ENCODE data around the gene HELZ2. TPM values are rescaled to one million over a fixed set of nuclear protein-coding genes. Genes with fewer than 3 reads are reported as not detected.
A peak's percentile ranks its signal among the peaks of the same experiment; 100 is the strongest.

Gene HELZ2
- polyA plus RNA-seq, 6 donors from 2014 or later = 2.5 to 11.6 (median 9.3) TPM

DNA sequence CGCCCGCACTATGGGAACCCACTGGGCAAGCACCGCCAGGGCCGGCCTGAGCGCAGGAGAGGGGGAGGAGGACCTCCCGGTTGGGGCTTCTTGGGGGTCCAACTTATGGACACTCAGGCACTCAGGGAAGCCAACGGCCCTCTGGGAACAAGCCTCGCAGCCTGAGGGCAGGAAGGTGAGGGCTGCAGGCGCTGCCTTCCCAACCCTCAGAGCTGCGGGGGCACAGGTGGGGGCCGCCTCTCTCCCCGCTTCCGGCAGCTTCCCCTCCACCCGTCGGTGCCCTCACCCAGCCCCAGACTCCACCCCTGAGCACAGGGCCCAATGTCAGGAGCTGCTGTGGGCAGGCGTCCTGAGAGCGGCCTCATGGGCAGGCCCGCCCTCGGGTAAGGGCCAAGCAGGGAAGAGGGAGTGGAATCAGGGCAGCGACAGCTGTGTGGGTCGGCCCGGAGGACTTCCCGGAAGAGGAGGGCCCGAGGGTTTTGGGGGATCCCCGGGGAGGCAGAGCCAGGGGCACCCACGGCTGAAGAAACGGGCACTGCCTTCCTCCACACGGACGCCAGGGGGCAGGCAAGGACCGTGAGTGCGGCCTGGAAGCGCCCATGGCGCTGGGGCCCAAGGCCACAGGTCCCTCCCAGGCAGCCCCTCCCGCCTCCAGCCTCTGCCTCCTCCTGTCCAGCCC is 36.4 kb downstream of the HELZ2 start:
- peak; percentile 94 for DNase-seq
- H3K9me3 Mint-ChIP-seq = no peaks in the 10 kb centered on the region
- peaks cover 10 to 29% (median 16%) of the 10 kb centered on the region in 3 donors for H3K4me1 Mint-ChIP-seq
- H3K27ac Mint-ChIP-seq = peak overlapping the region; percentile 72 to 94 (median 86)
- H3K4me3 Mint-ChIP-seq = peak overlapping the region; percentile 76 to 87 (median 81)
- no peaks in the 10 kb centered on the region for H3K27me3 Mint-ChIP-seq
- no peaks in the 10 kb centered on the region for H3K36me3 Mint-ChIP-seq
- ATAC-seq (ENCODE audit: low read depth in 2 of 2) = peak; percentile 84 to 88

DNA sequence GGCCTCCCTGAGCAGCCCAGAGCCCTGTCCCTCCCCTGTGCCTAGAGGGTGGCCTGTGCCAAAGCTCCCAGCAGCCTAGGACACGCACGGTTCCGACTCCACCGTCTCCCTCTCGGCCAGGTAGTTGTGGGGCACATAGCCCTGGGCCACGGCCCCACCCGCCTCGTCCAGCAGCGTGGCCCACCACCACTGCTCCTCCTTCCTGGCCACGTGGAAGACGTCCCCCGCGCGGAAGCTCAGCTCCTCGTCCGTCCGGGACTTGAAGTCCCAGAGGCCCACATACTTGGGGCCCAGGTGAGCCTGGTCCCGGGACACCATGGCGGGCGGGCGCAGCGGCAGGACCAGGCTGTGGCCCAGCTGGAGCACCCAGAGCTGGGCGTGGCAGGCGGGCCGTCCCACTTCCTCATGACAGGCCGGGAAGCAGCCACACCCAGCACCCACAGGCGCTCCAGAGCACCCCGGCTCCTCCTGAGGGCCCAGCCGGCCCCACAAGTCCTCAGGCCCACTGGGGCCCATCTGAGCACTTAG is 37.0 kb downstream of the HELZ2 start, which contains the start of gene PTK6:
Gene PTK6 (minus strand): TSS at position 380 of the 528 bp plus-strand sequence. CDS start 62 bp downstream, at position 318.
- peaks cover 0 to 3% (median 0%) of the 10 kb centered on the region in 3 donors for H3K27me3 Mint-ChIP-seq
- peak; percentile 4 for ATAC-seq (ENCODE audit: low read depth in 2 of 2)

DNA sequence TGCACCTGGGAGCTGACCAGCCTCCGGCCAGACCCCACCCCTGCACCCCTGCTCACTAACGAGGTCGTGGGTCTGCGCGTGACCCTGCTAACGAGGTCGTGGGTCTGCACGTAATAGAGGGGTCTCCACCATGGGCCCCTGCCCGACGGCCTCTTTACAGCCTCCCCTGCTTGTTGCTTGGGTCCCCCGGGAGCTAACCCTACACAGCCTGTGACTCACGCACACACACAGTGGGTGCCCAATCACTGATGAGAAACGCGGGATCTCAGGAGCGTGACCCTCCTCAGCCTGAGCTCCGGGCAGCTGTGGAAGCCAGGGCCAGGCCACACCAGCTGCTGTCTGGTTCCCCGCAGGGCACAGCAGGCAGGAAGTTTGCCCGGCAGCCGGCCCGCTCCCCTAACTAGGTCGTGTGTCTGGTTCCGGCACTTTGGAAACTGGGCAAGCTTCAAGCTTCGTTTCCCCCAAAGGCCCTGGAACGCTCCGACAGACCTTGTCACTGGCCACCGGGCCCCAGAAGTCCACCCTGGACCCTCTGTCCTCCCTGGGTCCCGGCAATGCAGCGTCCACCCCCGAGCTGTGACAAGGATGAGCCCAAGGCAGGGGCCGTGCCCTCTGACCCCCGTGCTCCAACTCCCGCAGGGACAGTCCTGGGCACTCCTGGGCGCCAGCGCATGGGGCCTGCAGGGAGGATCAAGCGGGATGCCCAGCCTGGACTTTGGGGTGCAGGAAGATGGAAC is 37.6 kb downstream of the HELZ2 start:
- no peaks in the 10 kb centered on the region for H3K36me3 Mint-ChIP-seq
- H3K9me3 Mint-ChIP-seq = peaks cover 0 to 2% (median 0%) of the 10 kb centered on the region in 7 donors
- peak overlapping the region in 5 of 8 donors; percentile 21 to 79 (median 47) for H3K4me3 Mint-ChIP-seq

More for the DNA sequence above, 37.0 kb downstream of the HELZ2 start, which contains the start of gene PTK6:
- Mint-ChIP-seq H3K9me3 (peaks cover 0 to 1% (median 0%) of the 10 kb centered on the region in 7 donors), H3K27ac (peak within 1 kb of the TSS; percentile 72 to 94 (median 86)), H3K4me1 (peaks cover 9 to 26% (median 18%) of the 10 kb centered on the region in 3 donors), H3K36me3 (no peaks in the 10 kb centered on the region), H3K4me3 (peak within 1 kb of the TSS; percentile 76 to 87 (median 81))
- no peak for DNase-seq

DNA sequence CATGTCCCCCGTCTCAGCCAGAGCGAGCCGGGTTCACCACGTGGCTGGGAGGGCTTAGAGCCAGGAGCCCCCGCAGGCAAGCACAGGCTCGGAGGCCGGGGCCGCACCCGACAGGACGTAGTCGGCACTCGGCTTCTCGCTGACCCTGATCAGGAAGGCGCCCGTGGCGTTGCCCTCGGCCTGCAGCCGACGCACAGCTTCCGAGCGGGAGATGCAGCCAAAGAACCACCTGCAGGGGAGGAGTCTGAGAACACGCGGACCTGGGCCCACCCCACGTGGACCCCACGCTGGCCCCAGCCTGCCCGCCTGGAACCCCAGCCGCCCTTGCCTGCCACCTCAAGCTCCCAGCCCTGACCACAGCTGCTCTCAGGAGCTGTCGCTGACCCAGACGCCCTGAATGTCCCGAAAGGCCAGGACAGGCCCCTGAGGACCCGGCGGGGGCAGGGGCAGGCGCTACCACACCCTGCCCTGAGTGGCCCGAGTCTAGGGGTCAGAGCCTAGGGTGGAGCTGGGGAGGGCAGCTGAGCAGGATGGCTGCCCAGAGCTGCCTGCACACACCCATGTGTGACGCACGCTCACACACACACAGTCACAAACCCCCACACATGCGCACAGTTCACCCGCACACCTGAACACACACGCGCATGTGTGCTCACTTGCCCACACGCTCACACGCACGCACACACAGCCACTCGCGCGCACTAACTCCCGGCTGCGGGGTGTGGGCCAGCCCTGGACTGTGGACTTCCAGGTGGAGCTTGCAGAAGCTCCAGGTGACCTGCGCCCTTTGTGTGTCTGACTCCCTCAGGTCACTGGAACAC is 39.0 kb downstream of the HELZ2 start:
- Mint-ChIP-seq H3K4me3 (no peak overlapping the region), H3K27me3 (peaks cover 0 to 7% (median 0%) of the 10 kb centered on the region in 3 donors), H3K9me3 (peaks cover 0 to 2% (median 0%) of the 10 kb centered on the region in 7 donors), H3K4me1 (peaks cover 9 to 26% (median 21%) of the 10 kb centered on the region in 3 donors), H3K27ac (no peak overlapping the region), H3K36me3 (no peaks in the 10 kb centered on the region)
- no peak for ATAC-seq (ENCODE audit: low read depth in 2 of 2)
- DNase-seq = no peak

More for the DNA sequence above, 37.6 kb downstream of the HELZ2 start:
- H3K27me3 Mint-ChIP-seq = peaks cover 0 to 7% (median 0%) of the 10 kb centered on the region in 3 donors
- peaks cover 9 to 26% (median 21%) of the 10 kb centered on the region in 3 donors for H3K4me1 Mint-ChIP-seq
- no peak for ATAC-seq (ENCODE audit: low read depth in 2 of 2)
- no peak for DNase-seq
- peak overlapping the region in 1 of 6 donors; percentile 89 for H3K27ac Mint-ChIP-seq

DNA sequence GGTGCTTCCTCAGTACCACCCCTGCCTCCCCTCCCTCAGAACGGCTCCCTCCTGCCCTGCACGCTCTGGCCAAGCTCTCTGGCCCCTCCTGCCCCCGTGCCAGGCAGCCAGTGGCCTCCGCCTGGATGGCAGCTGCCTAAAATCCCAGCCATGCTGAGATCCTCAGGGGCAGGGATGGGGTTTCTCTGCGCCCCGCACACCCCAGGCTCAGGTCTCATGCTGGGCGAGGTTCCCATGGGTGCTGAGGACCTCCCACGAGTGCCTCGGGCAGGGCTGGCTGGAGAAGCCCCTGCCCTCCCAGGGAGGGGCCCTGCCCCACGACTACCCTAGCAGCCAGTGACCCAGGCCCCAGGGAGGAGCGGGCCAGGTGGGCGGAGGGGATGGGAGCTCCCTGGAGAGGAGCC is 39.6 kb downstream of the HELZ2 start:
- Mint-ChIP-seq H3K27me3 (peaks cover 0 to 7% (median 0%) of the 10 kb centered on the region in 3 donors), H3K4me1 (peaks cover 9 to 26% (median 21%) of the 10 kb centered on the region in 3 donors), H3K4me3 (peak overlapping the region in 2 of 8 donors; percentile 22 to 63), H3K27ac (no peak overlapping the region), H3K9me3 (peaks cover 0 to 2% (median 0%) of the 10 kb centered on the region in 7 donors), H3K36me3 (no peaks in the 10 kb centered on the region)
- no peak for DNase-seq
- no peak for ATAC-seq (ENCODE audit: low read depth in 2 of 2)

DNA sequence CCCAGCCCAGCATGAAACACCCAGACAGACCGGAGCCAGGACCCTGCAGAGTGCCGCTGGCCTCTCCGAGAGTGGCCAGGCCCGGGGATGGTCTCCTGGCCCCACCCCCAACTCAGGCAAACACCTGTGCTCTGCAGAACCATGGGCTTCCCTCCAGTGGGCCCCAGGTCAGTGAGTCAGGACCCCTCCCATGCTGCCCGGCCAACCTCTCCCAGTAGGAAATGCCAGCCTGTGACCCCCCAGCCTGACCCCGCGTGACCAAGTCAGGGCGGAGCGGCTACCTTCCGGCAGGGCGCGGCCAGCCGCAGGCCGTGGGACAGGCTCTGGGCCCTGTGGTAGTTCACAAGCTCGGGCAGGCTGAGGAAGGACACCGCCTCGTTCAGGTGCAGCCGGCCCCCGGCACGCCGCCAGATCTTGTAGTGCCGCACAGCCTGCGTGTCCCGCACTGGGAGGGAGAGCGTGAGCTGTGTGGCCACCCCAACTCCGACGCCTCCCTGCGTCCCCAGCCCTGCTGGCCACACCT is 40.1 kb downstream of the HELZ2 start:
- H3K9me3 Mint-ChIP-seq = peaks cover 0 to 2% (median 0%) of the 10 kb centered on the region in 7 donors
- peaks cover 9 to 21% (median 21%) of the 10 kb centered on the region in 3 donors for H3K4me1 Mint-ChIP-seq
- peak overlapping the region in 1 of 6 donors; percentile 51 for H3K27ac Mint-ChIP-seq
- H3K4me3 Mint-ChIP-seq = peak overlapping the region in 1 of 8 donors; percentile 63
- H3K27me3 Mint-ChIP-seq = peaks cover 0 to 7% (median 0%) of the 10 kb centered on the region in 3 donors
- no peak for ATAC-seq (ENCODE audit: low read depth in 2 of 2)
- no peak for DNase-seq
- no peaks in the 10 kb centered on the region for H3K36me3 Mint-ChIP-seq

DNA sequence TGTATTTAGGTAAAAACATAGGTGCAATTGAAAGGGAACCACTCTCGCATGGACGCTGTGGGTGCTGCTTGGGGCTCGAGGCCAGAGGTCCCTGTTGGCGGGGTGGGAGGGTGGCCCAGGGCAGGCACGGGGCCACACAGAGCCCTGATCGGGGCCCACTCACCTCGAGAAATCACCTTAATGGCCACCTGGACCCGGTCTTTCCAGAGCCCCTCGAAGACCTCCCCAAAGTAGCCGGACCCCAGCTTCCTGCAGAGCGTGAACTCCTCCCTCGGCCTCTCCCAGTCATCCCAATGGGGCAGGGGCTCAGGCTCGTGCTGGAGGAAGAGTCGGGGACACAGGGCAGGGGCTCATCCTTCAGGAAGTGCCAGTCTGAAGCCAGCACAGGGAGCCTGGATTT is 40.7 kb downstream of the HELZ2 start:
- Mint-ChIP-seq H3K4me1 (peaks cover 9 to 21% (median 20%) of the 10 kb centered on the region in 3 donors), H3K36me3 (no peaks in the 10 kb centered on the region), H3K9me3 (peaks cover 0 to 2% (median 0%) of the 10 kb centered on the region in 7 donors), H3K4me3 (no peak overlapping the region), H3K27me3 (peaks cover 0 to 7% (median 0%) of the 10 kb centered on the region in 3 donors), H3K27ac (peak overlapping the region in 2 of 6 donors; percentile 22 to 79)
- DNase-seq = no peak
- no peak for ATAC-seq (ENCODE audit: low read depth in 2 of 2)

DNA sequence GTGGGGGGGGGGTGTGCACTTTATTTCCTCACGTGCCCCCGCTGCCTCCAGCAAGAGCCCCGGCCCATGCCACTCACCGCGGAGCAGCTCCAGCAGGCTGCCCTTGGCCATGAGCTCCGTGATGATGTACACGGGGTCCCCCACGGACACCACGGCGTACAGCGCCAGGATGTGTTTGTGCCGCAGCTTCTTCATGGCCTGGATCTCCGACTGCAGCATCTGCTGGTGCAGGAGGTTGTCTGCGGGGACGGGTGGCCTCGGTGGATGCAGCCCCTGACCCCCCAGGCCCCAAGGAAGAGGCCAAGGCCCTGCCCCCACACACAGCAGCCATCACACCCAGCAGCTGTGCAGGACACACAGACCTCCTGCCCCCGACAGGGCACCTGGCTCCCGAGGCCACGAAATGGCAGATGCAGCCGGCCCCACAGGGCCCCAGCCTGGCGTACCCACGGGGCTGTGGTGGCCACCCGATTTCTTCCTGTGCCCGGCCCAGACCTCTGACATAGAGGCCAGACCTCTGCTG is 41.5 kb downstream of the HELZ2 start:
- peaks cover 7 to 18% (median 14%) of the 10 kb centered on the region in 3 donors for H3K4me1 Mint-ChIP-seq
- DNase-seq = no peak
- H3K27me3 Mint-ChIP-seq = peaks cover 0 to 7% (median 0%) of the 10 kb centered on the region in 3 donors
- H3K4me3 Mint-ChIP-seq = peak overlapping the region in 1 of 8 donors; percentile 2
- H3K9me3 Mint-ChIP-seq = peaks cover 0 to 2% (median 0%) of the 10 kb centered on the region in 7 donors
- ATAC-seq (ENCODE audit: low read depth in 2 of 2) = no peak
- no peaks in the 10 kb centered on the region for H3K36me3 Mint-ChIP-seq
- peak overlapping the region in 3 of 6 donors; percentile 9 to 39 (median 32) for H3K27ac Mint-ChIP-seq

DNA sequence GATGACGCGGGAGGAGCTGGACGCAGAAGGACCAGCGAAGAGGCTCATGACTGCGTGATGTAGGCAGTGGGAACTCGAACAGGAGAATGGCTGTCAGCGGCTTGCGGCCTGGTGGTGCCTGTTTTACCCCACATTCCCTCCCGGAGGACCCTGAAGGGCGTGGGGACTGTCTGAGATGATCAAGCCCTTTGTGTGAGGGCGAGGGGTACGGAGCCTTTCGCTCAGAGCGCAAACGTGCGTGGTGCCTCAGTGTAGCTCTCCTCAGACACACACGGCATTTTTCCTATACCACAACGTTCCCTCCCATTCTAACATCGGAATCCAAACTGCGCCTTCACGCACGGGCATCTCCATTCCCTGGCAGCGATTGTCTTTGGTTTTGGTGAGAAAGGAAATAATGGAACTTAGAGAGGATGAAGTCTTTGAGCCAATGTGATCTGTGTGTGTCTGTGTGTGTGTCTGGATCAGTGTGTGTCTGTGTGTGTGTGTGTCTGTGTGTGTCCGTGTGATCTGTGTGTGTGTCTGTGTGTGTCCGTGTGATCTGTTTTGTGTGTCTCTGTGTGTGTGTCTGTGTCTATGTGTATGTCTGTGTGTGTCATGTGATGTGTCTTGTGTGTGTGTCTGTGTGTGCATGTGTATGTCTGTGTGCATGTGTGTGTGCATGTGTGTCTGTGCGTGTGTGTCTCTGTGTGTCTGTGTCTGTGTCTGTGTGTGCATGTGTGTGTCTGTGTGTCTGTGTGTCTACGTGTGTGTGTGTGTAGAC is 42.2 kb downstream of the HELZ2 start:
- peaks cover 0 to 7% (median 0%) of the 10 kb centered on the region in 3 donors for H3K27me3 Mint-ChIP-seq
- H3K27ac Mint-ChIP-seq = peak overlapping the region in 4 of 6 donors; percentile 2 to 92 (median 33)
- ATAC-seq (ENCODE audit: low read depth in 2 of 2) = no peak
- DNase-seq = no peak
- no peaks in the 10 kb centered on the region for H3K36me3 Mint-ChIP-seq
- H3K4me1 Mint-ChIP-seq = peaks cover 10 to 17% (median 13%) of the 10 kb centered on the region in 3 donors
- H3K4me3 Mint-ChIP-seq = peak overlapping the region in 1 of 8 donors; percentile 2
- peaks cover 0 to 2% (median 0%) of the 10 kb centered on the region in 7 donors for H3K9me3 Mint-ChIP-seq

DNA sequence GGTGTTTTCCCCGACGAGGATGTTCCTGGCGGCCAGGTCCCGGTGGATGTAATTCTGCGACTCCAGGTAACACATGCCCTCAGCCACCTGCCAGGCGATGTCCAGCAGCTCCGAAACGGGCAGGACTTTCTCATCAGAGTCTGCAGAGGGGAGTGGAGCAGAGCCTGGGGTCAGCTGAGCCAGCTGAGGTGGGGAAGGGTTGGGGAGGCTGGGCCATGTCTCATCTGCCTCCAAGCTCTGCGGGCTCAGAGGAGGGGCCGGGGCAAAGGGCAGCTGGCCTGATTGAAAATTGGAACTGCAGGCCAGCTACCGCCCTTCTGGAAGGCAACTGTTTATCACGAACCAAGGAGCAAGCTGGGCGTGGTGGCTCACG is 43.3 kb downstream of the HELZ2 start:
- Mint-ChIP-seq H3K36me3 (no peaks in the 10 kb centered on the region), H3K4me3 (no peak overlapping the region), H3K27ac (peak overlapping the region in 1 of 6 donors; percentile 28), H3K27me3 (peaks cover 0 to 7% (median 0%) of the 10 kb centered on the region in 3 donors), H3K4me1 (peaks cover 9 to 15% (median 13%) of the 10 kb centered on the region in 3 donors), H3K9me3 (peaks cover 0 to 2% (median 0%) of the 10 kb centered on the region in 7 donors)
- DNase-seq = no peak
- ATAC-seq (ENCODE audit: low read depth in 2 of 2) = no peak

DNA sequence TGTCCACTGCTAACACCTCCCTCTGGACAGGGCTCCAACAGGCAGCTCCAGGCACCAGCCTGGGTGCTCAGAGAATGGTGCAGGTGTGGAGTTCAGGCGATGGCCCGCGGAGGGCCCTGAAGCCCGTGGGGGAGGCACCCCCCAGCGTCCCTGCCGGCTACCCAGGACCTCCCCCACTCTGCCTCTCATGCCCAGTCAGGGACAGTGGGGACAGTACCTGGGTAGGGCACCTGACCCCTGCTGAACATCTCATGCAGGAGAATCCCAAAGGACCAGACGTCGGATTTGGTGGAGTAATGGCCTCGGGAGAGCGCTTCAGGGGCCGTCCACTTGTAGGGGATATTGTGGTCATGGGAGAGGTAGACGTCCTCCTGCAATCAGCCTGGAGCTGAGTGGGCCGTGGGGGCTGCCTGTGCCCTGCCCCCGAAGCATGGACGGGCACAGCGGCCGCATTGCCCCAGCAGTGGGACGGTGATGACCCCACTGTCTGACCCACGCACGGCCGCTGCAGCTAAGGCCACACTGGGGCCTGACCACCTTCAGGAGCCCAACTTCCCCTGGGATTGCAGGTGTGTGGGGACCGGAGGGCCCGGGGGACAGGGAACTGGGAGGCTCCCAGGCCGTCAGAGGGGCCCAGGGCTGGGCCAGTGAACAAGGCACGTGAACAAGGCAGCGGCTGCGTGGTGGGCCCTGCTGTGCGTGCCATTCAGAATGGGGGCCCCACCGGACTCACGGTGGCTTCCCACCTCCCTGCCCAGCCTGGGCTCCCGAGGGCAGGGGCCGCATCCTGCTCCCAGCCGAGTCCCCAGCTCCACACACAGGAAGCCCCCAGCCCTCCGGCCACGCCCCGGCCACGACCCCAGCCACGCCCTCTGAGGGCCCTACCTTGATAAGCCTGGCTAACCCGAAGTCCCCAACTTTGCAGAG is 43.9 kb downstream of the HELZ2 start:
- H3K9me3 Mint-ChIP-seq = peaks cover 0 to 2% (median 0%) of the 10 kb centered on the region in 7 donors
- no peak overlapping the region for H3K4me3 Mint-ChIP-seq
- DNase-seq (no peak), ATAC-seq (ENCODE audit: low read depth in 2 of 2) (no peak)
- no peak overlapping the region for H3K27ac Mint-ChIP-seq
- H3K4me1 Mint-ChIP-seq = peaks cover 9 to 21% (median 19%) of the 10 kb centered on the region in 3 donors
- H3K27me3 Mint-ChIP-seq = peaks cover 0 to 7% (median 0%) of the 10 kb centered on the region in 3 donors
- no peaks in the 10 kb centered on the region for H3K36me3 Mint-ChIP-seq

All from naive B cell (primary cell).